HUDEP-2 (cell line): ENCODE results near the gene LDLRAD4.

Experiments used
- DNase-seq, 76 experiments: peaks; one replicate each; lab custom pipeline; 2025; ENCODE audit not compliant: unreplicated experiment in 76 of 76; lab: John Stamatoyannopoulos, UW

LDLRAD4 gene

DNA sequence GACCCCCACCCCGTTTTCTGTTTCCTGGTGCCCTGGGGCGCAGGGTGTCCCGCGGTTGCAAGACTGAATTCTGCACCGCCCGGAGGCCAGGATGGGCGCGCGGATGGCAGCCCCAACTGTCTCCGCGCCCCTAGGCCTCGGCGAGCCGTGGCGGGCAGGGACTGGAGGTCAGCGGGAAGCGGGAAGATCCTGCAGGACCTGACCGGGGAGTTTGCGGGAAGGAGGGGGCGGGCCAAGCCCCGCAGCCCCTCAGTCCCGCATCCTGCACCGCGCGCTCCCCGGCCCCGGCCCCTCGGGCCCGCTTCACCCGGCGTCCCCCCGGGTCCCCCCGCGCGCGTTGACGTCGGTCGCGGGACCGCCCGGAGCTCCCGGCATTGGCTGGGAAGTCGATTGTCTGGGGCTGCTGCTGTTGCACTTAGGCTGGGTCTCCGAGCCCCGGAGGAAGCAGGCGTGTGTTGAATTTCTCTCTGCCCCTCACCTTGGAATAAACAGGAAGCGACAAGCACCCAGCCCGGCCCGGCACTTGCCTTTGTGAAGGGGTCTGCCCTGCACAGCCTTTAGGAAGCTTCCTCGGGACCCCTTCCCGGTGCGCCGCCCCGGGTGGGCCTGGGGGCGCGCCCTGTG lies at the start of gene LDLRAD4:
Gene LDLRAD4 (plus strand): TSS at position 393 of the 624 bp plus-strand sequence.
- DNase-seq = no peak

DNA sequence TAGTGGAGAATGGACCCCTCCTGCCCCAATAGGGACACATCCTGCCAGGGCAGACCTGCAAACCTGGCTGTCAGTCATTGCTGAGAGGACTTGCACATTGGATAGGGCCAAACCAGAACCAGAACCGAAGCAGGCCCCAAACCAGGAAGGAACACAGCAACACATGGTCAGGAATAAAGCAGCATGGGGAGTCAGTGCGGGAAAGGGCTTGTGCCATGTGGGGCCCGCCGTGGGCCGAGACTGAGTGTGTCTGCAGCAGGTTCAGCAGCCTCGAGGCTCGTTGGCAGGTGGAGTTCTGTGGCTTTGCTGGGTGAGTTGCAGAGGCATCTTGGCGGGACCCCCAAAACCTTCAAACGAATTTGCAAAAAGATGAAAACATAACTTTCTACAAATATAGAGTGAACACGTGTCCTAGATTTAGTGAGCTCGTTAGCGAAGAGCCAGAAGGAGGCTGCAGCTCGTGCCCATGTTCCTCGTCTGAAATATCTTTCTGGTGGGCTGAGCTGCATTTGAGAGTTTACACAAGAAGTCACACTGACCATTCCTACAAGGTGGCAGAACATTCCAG lies 44.9 kb upstream of the LDLRAD4 start:
- DNase-seq = no peak

DNA sequence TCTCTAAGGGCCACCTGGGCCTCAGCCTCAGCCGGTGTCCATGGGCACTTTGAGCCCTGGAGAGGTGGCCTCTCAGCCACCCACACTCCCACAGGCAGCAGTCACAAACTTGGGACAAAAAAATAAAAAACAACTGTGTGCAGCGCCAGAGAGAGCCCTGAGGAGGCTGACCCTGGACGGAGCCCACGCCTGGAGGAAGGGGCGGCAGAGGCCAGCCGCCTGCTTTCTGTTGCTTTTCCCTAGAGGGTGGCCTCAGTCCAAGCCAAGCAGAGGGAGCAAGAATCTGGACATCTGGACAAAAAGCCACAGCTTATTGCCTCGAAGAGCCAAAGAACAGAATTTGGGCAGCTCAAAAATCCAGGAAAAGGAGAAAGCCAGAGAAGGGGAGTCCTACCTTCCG lies 43.3 kb upstream of the LDLRAD4 start:
- DNase-seq = no peak

DNA sequence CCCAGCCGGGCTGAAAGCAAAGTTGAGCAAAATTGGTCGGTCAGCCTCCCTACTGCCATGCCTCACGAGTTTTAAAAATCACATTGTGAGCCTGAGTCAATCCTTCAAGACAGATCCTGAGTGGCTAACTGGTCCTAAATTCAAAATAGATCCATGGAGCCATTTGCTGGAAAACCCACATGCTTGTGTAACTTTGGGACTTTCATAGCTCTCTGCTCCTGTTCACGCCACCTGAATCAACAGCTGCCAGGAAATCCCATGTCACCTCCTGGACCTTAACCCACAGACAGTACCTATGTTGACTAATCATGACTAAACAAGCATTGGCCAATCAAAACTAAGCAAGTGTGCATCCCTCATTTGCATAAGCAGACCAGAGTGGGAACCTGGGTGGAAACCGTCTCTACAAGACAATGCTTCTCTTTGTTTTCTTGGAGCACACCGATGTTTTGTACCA lies 42.8 kb upstream of the LDLRAD4 start:
- DNase-seq = no peak

DNA sequence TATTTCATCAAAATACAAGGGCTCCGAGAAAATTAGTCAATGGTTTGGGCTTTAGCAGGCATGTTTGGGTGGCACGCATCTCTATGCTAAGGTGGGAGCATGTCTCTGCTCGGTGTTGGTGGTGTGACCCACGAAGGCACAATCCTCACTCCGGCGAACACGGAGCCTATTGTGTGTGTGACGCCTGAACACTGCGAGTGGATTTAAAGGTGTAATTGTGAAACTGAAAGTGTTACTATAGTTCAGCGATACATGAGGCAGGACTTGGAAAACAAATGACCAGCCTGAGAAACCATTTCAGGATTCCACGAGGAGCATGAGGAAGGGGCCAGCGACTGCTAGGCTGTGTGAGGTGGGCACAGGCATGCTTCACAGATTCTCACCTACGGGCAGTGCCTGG lies 41.7 kb upstream of the LDLRAD4 start:
- DNase-seq = no peak

DNA sequence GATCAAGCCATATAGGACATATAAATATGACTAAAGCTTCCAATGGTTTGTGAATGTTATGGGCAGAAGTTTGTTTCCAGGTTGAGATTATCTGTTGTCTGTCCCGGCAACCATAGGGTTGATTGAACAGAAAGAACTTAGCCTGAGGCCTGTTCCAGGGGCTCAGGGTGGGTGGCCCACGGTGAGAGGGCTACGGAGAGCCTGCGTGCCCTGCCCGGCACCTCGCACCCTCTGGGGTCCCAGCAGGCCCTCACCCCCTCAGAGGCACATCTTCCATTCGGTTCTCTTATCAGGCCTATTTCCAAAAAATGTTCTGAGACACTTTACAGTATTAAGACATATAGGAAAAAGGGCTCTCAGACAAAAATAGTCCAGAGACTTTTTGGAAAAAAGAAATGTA lies 40.4 kb upstream of the LDLRAD4 start:
- no peak for DNase-seq

DNA sequence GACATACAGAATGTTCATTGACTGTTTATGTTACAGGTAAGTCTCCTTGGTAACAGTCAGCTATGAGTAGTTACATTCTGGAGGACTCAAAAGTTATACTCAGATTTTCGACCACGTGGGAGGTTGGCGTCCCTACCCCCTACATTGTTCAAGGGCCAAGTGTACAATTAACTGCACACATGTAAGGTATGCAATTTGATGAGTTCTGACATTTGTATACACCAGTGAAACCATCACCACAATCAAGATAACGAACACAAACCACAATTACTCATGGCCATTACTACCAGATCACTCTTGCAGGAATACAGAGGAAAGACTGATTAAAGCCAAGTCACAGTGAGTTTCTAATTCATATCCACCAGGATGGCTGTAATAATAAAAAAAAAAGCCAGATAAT lies 39.6 kb upstream of the LDLRAD4 start:
- no peak for DNase-seq

DNA sequence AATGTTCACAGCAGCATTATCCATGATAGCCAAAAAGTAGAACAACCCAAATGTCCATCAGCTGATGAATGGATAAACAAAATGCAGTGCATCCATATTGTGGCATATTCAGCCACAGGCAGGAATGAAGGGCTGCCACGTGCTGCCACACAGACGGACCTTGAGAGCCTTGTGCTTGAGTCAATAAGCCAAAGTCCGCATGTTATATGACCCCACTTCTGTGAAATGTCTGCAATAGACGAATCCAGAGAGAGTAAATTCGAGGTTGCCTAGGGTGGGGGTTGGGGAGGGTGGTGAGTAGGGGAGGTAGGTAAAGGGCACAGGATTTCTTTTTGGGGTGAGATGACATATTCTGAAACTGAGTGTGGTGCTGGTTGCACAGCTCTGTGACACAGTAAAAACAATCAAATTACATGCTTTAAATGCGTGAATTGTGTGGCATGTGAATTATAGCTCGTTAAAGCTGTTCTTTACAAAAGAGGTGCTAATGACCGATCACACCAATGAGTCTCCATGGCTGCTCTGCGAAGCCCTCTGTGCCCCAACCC lies 38.9 kb upstream of the LDLRAD4 start:
- DNase-seq = no peak

DNA sequence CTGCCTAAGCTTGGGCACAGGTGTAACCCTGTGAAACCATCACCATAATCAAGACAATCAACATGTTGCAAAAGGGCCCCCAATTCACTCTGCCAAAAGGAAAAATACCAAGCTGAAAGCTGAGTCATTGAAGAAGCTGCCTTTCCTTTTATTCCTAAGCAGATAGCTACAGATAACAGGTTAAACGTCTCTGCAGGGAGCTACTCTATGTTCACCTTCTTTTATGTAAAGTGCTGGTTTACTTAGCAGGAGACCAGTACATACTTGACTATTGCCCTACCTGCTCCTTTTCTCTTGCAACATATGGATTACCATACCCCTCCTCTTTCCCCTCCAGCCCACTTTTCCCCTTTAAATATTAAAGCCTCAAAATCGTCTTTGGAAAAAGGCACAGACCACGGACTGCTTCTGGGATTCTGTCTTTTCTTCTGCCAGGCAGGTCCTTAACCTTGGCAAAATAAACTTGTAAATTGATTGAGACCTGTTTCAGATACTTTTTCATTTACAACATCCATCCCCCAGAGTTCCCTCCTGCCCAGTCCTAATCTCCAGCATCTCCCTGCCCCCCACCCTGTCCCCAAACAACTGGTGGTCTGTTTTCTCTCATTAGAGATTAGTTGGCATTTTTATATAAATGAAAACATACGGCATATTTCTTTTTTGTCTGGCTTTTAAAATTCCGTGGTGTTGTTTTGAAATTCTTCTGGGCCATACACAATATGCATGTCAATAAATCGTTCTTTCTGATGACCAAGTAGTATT lies 37.8 kb upstream of the LDLRAD4 start:
- no peak for DNase-seq

DNA sequence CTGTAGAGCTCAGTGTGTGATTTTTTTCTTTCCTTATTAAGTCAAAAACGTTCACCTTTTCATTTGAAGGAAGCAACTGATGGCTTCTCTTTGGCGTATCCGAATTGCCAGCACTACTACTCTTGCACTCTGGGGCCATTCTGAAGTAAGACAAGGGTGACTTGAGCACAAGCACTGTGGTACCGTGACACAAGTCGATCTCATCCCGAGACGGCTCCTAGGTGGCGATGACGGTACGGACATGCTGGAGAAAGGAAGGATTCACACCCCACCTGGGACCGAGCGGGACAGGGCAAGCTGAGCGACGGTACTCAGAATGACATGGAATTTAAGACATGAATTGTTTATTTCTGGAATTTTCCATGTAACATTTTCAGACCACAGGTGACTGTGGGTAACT lies 36.8 kb upstream of the LDLRAD4 start:
- no peak for DNase-seq

DNA sequence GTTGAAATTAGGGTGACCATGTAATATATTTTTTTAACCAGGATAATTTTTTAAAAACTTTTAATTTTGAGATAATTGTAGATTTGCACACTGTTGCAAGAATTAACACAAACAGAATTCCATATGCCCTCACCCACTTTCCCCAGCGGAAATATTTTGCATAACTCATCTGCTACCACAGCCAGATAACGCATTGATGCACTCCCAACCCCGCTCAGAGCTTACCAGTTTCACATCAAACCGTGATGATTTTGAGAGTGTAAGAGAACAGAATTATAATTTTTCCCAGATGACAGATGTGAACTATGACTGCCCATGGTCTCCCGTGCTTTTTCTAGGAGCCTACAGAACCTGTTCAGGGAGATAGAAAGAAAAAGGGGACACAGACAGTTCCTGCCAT lies 35.2 kb upstream of the LDLRAD4 start:
- no peak for DNase-seq

DNA sequence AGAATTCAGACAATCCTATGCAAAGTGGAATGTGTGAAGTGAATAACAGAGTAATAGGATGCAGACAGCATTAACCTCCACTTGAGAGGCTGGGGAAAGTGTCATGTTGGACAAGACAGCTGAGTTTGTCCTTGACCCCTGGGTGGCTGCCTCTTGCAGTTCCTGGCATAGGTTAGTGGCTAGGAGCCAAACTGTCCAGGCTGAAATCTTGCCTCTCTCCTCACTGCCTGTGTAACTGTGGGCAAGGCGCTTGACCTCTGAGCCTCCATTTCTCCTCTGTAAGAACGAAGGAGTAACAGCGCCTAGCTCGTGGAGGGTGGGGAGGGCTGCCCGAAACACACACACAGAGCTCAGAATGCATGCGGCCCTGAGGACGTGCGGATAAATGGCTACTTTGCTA lies 34.8 kb upstream of the LDLRAD4 start:
- no peak for DNase-seq

DNA sequence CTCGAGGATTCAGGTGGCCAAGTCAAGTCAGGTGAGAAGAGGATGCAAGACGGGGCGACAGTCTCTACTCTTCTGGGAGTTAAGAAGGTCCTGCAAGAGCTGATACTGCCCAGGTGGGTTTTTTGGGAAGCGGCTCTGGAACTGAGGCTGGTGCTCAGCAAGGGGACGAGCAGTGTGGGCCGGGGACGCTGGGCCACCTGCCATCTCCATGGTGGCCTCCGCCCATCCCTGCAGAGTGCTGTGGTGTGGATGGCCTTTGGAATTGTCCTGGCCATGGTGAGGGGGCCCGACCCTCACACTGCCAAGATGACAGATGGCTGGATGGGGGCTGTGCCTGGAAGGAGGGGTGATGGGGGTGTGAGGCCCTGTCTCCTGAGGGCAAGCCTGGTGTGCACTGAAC lies 34.2 kb upstream of the LDLRAD4 start:
- DNase-seq = no peak

DNA sequence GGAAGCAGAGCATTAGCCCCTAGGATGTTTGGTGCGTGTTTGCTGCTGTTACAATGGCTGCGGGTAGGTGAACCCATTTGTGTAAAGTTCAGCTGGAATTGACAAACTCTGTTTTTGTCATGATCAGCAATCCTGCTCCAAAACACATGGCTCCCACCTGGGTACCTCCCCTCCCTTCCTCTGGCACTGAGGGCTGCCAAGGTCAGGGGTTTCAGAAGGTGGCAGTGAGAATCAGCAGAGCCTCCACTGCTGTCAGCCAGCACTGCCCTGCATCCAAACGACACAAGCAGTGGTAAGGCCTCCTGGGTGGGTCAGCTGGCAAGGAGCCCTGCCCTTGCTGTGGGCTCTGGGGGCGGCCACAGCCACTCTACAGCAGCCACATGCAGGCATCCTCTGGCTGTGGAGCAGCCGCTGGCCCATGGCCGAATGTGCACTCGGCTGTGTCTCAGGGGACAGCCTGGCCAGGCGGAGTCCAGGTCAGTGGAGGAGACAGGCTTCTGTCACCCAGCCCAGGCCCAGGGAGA lies 32.8 kb upstream of the LDLRAD4 start:
- no peak for DNase-seq

DNA sequence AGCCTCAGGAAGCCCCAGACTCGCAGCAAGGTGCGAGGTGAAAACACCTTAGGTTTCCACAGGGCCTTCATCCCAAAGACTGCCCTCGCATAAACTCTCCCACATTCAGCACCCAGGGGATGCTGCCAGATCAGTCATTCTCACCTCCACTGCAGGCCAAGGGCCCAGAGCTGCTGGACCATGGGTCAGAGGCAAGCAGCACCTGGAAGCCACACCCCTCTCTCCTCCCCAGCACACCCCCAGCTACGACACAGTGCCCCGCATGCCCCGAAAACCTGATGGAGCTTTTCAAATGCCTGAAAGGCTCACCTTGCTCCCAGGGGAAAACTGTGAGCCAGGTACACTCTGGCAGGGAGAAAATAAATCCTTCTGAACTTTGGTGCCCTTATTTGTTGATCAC lies 31.9 kb upstream of the LDLRAD4 start:
- no peak for DNase-seq

DNA sequence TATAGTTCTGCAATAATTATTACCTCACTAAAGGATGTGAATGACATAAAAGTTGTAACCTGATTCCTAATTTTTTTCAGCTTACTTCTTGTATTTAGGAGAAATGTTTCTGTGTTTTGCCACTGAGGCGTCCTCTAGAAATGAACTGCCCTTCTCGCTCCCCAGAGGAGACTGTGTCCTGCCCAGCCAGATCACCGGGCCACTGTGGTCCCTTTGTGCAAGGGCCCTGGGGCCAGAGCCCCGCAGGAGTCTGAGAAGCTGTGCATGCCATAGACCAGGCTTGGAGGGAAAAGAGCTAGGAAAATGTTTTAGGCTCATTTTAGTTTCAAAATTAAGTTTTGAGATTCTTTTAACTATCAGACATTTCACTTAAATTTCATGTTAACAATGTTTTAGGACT lies 31.1 kb upstream of the LDLRAD4 start:
- no peak for DNase-seq

DNA sequence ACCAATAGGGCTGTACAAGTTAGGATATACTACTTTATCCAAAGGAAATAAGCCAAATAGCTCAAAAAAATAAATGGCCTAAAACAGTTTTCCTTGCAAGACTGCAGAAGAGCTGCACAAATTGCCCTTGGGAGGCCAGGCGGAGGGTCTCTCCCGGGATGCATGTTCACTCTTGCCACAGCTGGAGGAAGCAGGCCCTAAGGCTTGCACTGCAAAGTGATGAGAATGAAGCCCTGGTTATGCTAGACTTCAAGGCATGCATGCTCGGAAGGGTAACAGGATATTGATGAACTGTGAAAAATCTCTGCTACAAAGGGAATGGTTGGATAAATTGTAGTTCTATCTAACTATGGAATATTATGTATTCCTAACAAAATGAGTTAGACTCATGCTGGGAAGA lies 27.5 kb upstream of the LDLRAD4 start:
- no peak for DNase-seq

DNA sequence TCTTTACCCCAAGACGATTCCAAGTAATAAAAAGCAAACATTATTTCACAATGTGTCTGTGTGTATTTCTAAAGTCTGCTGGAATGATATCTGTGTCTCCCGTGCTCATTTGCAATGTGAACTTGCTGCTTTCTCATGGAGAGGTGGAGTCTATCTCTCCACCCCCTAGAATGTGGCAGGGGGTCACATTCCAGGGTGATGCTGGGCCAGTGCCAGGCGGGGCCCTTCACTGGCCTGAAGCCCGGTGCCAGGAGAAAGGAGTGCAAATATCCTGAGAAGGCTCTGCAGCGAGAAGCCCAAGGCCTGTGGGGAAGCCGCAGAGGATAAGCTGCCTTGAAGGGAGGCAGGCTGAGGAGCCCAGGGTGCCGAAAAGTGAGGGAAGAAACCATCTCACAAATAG lies 26.8 kb upstream of the LDLRAD4 start:
- no peak for DNase-seq

DNA sequence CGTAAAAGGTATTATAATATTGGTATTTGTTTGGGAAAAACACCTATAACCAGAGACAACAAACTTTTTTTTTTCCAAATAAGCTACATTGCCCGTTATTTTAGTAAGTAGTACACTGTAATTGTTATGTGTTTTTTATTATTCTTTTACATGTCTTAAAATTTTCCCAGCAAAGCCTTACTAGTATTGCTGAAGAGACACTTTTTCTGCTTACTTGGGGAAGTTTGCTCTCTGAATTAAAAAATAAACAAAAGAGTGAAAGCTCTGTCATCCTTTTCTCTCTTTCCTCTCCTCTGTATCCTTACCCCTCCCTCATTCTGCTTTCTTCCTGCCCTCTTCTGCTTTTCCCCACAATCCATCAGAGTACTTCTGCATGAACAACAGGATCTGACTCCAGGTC lies 25.6 kb upstream of the LDLRAD4 start:
- no peak for DNase-seq

DNA sequence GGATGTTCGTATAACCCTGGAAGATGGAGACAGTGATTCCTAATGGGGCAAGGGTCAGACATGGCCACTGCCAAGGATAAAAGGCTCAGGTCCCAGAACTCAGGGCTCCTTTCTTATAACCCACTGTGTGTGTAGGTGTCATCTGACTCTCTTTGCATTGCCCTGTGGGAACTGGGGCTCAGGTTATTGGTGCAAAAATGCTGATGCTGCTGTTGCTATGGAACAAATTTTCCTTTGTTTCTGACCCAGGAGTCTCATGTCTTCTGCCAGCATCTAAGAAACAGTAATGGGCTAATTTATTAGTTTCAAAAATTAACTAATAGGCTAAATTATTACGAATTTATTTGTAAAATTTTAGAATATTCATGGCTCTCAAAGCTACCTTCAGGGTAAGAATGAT lies 24.3 kb upstream of the LDLRAD4 start:
- no peak for DNase-seq

DNA sequence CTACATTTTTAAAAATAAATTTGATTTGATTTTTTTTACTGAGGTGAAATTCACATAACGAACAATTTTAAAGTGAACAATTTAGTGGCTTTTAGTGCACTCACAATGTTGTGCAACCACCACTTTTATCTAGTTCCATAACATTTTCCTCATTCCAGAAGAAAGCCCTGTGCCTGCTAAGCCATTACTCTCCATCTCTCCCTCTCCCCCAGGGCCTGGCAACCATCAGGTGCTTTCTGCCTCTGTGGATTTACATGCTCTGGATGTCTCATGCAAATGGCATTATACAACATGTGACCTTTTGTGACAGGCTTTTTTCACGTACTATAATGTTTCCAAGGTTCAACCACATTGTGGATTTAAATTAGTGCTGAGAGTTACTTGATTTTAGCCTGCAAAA lies 19.9 kb upstream of the LDLRAD4 start:
- DNase-seq = no peak

DNA sequence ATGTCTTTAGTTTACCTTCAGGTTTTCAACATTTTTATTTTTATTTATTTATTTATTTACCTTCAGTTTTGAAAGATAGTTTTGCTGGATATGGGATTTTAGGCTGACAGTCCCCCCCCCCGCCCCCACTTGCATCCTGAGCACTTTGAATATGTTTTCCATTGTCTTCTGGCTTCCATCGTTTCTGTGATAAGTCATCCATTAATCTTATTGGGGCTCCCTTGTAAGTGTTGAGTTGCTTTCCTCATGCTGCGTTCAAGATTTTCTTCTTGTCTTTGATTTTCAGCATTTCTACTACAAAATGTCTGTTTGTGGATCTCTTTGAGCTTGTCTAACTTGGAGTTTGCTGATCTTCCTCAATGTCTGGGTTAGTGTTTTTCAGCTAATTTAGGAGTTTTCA lies 19.4 kb upstream of the LDLRAD4 start:
- no peak for DNase-seq
